IPS DF 4.7 (cell line): ENCODE measurements around the gene ZCCHC2.

Experiments
- DNase-seq: peaks from one replicate; pipeline ENCODE4 v3.0.0-alpha.2; 2013; ENCODE audit warnings: low spot score; ENCODE audit errors: extremely low read depth

The ZCCHC2 gene

DNA sequence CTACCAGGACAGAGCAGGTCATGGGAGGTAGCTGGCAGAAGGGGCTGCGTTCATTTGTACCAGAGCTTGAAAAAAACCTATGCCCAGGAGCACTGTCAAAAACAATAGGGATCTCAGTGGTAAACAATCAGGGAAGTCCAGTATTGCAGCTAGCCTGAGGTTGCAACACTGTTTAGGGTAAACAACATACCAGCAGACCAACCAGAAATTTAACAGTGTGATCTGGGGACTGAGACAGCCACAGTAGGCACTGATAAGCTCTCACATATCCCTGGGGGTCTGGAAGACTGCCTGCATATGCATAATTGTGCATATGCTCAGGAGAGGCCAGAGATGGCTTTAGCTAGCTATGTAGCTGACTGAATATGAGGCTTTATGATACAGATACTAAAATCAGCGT is 12.0 kb upstream of the ZCCHC2 start:
- no peak for DNase-seq

DNA sequence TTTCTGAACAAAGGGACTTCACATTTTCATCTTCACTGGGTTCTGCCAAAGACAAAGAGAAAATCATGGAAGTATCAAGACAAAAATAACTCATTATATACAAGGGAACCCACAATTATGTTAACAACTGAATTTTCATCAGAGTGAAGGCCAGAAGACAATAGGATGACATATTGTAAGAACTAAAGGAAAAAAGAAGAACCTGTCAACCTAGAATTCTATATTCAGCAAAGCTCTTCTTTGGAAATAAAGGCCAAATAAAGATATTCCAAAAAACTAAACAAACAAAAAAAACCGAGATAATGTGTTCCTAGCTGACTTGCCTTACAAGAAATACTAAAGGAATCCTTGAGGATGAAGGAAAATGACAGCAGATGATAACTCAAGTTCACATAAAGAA is 10.3 kb upstream of the ZCCHC2 start:
- DNase-seq, result no peak

DNA sequence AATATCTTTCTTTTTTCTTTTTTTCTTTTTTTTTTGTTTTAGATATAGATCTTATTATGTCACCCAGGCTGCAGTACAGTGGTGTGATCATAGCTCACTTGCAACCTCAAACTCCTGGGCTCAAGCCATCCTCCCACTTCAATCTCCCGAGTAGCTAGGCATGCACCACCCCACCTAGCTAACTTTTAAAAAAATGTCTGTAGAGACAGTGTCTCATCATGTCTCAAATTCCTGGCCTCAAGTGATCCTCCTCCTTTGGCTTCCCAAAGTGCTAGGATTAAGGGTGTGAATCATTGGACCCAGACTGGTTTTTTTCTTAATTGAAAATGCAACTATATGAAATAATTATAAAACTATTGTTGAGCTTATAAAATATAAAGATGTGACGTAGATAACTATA is 9.8 kb upstream of the ZCCHC2 start:
- no peak for DNase-seq

DNA sequence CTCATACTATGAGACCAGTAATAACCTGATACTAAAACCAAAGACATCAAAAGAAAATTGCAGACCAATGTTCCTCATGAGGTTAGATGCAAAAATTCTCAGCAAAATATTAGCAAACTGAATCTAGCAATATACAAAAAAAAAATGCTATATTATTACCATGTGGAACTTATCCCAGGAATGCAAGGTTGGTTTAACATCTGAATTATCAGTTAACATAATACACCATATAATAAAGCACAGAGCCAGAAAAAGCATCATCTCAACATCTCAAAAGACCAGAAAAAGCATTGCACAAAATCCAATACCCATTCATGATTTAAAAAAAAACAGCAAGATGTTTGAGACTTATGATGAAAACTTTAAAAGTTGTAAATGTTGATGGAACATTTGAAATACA is 8.3 kb upstream of the ZCCHC2 start:
- DNase-seq, result no peak

DNA sequence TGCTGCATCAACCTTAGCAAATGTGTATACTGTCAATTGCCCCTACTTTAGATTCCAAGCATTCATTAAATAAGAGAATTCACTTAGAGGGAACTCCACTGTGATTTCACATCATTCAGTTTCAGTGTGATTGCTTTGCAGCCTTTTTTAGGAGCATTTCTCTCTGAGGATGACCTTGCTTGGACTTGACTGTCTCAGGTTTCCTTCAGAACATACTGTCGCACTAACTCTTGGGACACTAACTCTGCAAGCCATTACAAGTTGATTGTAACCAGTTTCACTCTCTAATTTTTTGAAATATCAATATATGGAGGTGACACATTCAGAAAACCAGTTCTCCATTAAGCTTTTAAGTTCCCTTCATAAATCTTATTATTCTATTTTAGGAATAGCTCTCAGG is 6.6 kb upstream of the ZCCHC2 start:
- no peak for DNase-seq

DNA sequence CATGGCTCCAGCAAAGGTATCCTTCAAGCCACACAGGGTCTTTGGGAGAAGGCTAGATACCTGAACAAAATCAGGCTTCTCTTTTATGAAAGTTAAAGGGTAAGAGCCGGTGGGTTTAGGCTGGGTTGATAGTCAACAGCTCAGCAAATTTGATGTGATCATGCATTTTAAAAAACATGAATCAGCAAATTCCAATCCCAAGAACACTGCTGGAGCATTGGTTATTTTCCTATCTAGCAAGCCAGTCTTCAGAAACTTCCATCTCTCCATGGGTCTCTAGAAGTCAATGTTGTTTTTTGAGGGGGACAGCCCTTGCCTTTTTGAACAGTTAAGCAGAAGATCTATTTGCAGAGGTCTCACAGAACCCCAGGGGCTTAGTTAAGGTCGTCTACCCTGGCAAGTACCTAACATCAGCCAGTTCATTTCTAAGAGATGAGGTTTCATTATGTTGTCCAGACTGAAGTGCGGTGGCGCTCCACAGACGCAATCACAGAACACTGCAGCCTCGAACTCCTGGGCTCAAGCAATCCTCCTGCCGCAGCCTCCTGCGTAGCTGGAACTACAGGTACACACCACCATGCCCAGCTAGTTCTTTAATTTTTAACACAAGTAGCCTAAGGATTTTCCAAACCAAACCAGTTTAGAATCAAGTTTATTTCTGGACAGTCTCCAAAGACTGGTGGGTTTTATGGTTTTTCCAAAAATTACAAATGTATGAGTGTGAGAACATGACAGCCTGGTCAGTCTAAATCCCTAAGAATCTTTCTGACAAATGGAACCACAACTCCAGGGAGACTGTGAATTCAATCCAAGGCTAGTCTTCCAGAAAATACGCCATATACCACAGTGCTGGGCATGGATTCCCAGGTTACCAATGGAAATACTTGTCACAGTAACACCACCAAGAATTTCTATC is 4.1 kb upstream of the ZCCHC2 start:
- no peak for DNase-seq

DNA sequence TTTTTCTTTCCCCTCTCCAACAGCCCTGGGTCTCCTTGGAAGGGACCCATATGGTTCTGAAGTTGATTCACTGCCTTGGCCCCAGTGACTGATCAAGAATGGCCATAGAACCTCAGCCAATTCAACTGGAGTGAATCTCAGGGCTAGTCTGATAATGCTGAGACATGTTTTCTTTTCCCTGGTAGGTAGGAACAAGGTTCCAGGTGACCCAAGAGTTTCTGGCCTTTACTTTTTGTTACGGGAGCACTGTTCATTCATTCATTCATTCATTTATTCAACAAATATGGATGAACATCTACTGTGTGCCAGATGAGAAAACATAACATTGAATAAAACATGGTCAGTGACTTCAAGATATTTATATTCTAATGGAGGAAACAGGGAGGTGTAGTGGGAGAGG is 3.1 kb upstream of the ZCCHC2 start:
- no peak for DNase-seq

DNA sequence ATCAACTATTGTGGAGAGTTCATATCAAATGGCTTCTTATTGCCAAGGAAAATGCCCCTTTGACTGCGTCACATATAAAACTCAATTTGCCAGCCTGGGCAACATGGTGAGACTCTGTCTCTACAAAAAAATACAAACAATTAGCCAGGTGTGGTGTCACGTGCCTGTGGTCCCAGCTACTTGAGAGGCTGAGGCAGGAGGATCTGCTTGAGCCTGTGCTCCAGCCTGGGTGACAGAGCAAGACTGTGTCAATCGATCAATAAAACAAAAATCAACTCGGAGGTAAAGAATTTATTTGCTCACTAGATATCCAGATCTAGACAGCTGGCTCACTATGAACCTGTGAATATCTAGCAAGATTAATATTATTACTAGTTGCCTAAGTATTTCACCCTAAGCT is 1.7 kb upstream of the ZCCHC2 start:
- no peak for DNase-seq

DNA sequence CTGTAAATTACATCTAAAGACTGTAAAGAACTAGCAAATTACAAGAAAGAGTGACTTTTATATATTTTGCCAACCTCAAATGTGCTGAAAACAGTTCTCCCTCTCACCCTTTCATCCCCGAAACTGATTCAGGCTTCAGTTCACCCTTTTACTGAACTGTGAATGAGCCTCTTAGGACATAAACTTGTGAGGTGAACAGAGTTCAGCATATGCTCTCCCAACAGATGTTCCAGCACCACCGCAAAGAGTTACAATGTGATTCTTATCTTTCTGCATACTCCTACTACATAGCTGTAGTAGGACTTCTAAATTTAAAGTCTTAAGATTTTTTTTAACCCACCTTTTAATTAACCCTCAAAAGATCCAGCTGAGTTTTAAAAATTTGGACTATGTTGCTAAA is 1.2 kb upstream of the ZCCHC2 start:
- no peak for DNase-seq

DNA sequence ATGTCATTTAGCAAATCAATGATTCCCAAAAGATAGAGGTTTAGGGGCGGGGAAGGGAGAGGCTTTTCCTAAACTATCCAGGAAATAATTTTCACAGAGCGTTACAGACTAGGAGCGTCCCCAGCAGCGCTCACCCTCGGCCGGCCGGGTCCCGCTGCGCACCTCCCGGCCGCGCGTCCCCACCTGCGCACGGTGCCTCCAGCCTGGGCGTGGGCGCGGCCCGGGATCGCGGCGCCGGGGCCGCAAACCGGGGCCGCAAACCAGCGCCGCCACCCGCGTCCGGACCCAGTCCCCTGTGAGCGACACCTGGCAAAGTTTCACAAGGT is 684 bp upstream of the ZCCHC2 start:
- no peak for DNase-seq

DNA sequence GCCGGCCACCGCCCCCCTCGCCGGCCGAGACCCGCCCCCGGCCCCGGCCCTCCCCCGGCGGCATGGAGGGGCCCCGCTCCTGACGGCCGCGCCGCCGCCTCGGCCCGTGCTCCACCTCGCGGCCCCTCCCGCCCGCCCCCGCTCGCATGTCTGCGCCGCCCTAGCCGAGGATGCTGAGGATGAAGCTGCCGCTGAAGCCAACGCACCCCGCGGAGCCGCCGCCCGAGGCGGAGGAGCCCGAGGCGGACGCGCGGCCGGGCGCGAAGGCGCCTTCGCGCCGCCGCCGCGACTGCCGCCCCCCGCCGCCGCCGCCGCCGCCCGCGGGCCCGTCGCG is 397 bp downstream of the ZCCHC2 start:
- no peak for DNase-seq

DNA sequence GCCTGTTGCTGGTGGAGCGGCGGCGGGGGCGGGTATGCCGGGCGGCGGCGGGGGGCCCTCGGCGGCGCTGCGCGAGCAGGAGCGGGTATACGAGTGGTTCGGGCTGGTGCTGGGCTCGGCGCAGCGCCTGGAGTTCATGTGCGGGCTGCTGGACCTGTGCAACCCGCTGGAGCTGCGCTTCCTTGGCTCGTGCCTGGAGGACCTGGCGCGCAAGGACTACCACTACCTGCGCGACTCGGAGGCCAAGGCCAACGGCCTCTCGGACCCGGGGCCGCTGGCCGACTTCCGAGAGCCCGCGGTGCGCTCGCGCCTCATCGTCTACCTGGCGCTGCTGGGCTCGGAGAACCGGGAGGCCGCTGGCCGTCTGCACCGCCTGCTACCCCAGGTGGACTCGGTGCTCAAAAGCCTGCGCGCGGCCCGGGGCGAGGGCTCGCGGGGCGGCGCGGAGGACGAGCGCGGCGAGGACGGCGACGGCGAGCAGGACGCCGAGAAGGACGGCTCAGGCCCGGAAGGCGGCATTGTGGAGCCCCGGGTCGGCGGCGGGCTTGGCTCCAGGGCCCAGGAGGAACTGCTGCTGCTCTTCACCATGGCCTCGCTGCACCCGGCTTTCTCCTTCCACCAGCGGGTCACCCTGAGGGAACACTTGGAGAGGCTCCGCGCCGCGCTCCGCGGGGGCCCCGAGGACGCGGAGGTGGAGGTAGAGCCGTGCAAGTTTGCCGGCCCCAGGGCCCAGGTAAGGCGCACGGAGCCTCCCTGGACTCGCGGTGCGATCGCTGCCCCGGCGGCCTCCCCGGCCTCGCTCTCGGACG is 1.0 kb downstream of the ZCCHC2 start:
- no peak for DNase-seq

DNA sequence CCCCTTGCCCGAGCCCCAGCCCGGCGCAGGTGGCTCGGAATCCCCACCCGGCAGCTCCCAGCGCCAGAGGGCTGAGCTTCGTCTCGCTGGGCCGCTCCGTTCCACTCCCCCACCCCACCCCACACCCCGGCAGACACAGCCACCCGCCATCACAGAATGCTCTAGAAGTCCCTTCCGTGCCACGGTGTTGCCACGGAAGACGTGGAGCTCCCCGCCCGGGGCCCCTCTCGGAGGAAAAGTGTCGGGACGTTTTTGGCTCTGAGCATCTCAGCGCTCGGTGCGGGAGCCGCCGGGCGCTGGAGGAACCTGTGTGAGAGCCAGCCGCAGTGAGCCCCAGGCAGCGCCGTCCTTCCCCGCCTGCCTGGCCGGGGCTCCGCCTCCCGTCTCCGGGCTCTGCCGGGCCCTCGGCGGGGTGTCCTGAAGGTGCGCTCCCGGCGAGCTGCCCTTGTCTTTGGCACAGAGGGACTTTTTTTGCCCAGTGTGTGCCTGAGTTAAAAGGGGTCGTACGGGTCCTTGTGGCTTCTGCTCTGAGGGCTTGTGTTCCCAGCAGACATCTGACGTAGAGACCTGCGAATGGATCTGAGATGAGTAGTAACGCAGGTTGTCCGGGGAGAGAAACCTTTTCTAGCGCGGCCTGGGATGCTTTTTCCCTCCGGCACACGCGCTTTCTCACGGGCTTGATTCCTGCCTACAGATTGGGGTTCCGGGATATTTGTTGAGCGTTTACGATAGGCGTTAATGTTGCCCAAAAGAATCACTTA is 1.8 kb downstream of the ZCCHC2 start:
- no peak for DNase-seq

DNA sequence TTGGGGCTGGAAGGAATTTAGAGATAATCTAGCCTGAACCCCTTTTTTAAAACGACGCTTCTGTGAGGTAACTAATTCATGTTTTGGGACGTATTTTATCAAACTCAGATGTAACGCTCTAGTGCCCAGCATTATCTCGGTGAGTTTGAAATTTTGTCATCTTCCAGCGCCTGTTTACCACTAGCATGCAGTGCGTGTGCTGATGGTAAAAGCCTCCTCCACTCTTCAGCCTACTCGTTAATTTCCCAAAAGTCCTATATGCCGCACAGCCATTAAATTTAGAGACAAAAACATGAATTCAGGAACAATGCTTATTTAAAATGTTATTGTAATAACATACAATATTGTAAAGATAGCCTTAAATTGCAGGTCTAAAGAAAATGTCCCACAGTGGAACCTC is 2.8 kb downstream of the ZCCHC2 start:
- no peak for DNase-seq

DNA sequence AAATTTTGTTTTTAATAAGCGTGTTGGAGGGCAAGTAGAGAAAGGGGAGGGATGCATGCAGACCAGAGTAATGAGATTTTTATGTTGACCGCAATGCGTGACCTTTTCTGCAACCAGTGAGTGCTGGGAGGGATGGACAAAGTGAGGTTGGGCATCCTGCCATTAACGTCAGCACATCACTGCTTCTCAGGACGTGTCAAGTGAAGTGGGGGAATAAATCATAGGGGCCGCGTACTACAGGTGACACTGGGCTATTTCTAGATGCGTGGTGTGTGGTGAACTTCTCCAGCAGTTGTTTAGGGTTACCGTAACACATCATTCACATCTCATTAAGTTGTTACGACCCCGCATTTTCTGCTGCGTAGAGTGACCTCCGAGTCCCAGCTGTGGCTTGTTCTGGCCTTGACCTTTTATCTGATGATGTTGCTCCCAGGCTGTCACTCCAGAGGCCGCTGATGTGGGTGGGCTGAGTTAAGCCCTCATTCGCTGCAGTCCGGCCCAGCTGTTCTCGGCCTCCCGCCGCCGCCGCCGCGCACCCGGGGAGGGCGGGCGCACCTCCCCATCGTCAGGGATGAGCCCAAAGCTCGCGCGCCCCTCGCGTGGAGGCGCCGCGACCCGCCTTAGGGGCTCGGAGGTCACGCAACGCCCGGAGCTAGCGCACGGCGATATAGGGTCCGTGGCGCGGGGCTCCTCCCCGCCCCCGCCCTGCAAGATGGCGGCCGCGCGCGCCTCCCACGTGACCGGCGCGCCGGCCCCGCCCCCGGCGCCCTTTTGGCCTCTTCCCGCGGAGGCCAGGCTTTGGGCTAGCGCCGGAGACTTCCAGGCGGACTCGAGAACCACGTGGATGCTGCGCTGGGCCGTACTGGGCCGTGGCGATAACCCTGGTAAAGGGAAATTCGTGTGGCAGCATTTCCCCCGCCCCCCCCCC is 3.5 kb downstream of the ZCCHC2 start:
- no peak for DNase-seq

DNA sequence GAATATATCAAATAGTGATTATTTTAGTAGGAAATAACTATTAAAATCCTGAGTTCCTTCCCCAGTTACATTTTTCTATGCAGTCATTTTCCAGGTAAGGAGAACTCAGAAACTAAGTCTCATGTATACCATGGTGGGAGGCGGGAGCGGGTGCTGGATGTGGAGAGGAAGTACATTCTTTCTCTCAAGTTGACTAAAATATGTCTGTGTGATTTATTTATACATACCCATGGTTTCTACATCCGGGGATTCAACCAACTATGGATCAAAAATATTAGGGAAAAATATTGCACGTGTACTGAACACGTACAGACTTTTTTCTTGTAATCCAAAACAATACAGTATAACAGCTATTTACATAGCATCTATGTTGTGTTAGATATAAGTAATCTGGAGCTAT is 6.8 kb downstream of the ZCCHC2 start:
- DNase-seq, result no peak

DNA sequence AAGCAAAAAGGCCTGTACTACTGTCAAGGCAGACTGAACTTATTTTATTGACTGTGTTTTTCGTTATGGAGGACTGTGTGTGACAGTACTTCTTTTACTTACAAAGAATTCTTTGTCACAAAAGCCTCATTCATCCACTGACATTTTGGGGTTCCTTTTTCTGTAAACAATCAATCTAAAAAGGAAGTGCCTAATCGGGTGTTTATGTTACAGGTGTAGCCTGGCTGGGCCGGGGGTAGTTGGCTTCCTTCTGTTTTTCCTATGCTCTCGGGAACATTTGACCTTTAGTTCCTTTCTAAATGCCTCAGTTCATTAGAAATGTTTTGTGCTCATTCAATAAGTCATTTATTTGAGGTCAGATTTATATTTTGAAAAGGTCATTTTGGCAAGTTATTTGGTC is 8.3 kb downstream of the ZCCHC2 start:
- DNase-seq, result no peak

DNA sequence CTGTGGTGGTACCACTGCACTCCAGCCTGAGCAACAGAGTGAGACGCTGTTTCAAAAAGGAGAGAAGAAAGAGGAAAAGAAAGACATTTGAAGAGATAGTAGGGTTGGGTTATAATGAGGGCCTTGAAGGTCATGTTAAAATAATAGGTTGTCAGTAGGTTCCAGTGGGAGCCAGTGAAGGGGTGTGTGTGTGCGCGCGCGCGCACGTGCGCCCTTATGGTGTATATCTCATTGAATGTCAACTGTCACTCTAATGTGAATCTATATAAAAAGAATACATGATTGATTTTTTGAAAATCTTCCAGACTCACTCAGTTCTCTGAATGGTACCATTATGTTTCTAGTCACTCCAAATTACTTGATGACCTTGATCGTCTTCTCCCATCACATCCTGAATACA is 9.1 kb downstream of the ZCCHC2 start:
- no peak for DNase-seq

DNA sequence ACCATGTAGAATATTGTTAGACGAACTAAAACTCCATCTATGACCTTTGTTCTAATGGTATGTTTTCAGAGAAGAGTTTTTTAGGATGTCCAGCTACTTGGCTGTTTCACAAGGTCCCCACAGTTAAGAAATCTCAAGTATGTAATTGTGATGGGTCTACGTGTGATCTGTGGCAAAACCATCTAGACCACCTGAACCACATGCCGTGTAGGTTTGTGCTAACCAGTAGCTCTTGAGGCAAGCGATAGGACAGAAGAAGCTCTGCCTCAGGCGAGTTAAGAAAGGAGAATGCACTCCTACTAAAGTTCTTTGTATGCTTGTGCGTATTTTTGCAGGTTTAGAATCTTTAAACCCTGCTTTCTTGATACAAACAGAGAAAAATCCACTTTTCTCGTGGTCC is 13.2 kb downstream of the ZCCHC2 start:
- no peak for DNase-seq

DNA sequence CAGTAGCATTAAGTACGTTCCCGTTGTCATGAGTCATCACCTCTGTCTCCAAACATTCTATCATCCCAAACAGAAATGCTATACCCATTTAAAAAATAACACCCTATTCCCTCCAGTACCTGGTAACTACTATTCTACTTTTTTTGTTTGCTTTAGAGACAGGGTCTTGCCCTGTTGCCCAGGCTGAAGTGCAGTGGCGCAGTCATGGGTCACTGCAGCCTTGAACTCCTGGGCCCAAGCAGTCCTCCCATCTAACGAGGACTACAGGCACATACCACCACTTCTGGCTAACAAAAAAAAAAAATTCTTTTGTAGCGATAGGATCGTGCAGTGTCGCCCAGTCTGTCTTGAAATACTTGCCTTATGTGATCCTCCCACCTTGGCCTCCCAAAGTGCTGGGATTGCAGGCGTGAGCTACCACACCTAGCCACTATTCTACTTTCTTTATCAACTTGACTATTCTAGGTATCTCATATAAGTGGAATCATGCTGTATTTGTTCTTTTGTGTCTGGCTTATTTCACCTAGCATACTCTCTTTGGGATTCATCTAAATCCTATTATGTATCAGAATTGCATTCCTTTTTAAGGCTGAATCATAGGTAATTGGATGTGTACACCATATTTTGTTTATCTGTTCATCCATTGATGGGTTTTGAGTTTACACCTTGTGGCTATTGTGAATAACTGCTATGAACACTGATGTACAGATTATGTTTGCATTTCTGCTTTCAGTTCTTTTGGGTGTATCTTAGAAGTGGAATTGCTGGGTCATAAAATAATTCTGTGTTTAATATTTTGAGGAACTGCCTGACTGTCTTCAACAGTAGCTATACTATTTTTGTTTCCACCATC is 14.4 kb downstream of the ZCCHC2 start:
- DNase-seq, result no peak
